Lower leg skin (tissue), 3 donors: ENCODE data around the gene BLTP3B.

Source experiments
- CTCF ChIP-seq, 3 donors: fragments of 450-650 bp; IDR thresholded peaks; one replicate each; pipeline ENCODE4 v1.5.1; 2016; ENCODE audit warnings: antibody characterized with exemption in 3 of 3, mild to moderate bottlenecking in 3 of 3, moderate library complexity in 2 of 3
- POLR2A ChIP-seq, 2 donors: fragments of 450-650 bp; IDR thresholded peaks; one replicate each; pipeline ENCODE4 v1.6.1; 2016 to 2017; ENCODE audit warnings: antibody characterized with exemption in 2 of 2, mild to moderate bottlenecking in 1 of 2, moderate library complexity in 1 of 2

GRCh38 chr12:100141666-100141997, 1.0 kb downstream of the BLTP3B start:
- TF ChIP-seq CTCF (IDR thresholded peaks at IDR 0.05) (no peak), POLR2A (IDR thresholded peaks at IDR 0.05) (no peak)
